DMS114 treated with DMSO at 0.1 percent for 48 hours (cell line): ENCODE measurements around the gene MYD88.

ENCODE experiments used
- DNase-seq: peaks from one replicate; lab custom pipeline; 2025; ENCODE audit not compliant: unreplicated experiment; lab: John Stamatoyannopoulos, UW

The MYD88 gene

GRCh38 chr3:38111696-38112377 is 26.6 kb upstream of the MYD88 start:
- no peak for DNase-seq

- DNase-seq: no peak
These were observed 26.1 kb upstream of the MYD88 start for GRCh38 chr3:38112378-38112761.

GRCh38 chr3:38114052-38114874 is 24.2 kb upstream of the MYD88 start:
- DNase-seq: no peak

- DNase-seq: no peak
These were observed 23.4 kb upstream of the MYD88 start for GRCh38 chr3:38114875-38115644.

- DNase-seq: no peak
These were observed 22.6 kb upstream of the MYD88 start for GRCh38 chr3:38115645-38116427.

GRCh38 chr3:38116471-38117162 is 21.8 kb upstream of the MYD88 start:
- no peak for DNase-seq

- DNase-seq: no peak
These were observed 21.2 kb upstream of the MYD88 start for GRCh38 chr3:38117163-38117716.

- no peak for DNase-seq
These were observed 20.6 kb upstream of the MYD88 start for GRCh38 chr3:38117748-38118420.

GRCh38 chr3:38118421-38119247 is 19.8 kb upstream of the MYD88 start:
- no peak for DNase-seq

GRCh38 chr3:38119248-38119544 is 19.3 kb upstream of the MYD88 start:
- no peak for DNase-seq

GRCh38 chr3:38119821-38120692 is 18.4 kb upstream of the MYD88 start:
- no peak for DNase-seq

- DNase-seq: no peak
These were observed 17.6 kb upstream of the MYD88 start for GRCh38 chr3:38120693-38121450.

GRCh38 chr3:38121451-38121831 is 17.0 kb upstream of the MYD88 start:
- no peak for DNase-seq

- no peak for DNase-seq
These were observed 16.5 kb upstream of the MYD88 start for GRCh38 chr3:38121832-38122461.

- no peak for DNase-seq
These were observed 15.7 kb upstream of the MYD88 start for GRCh38 chr3:38122712-38123290.

GRCh38 chr3:38124324-38125122 is 13.9 kb upstream of the MYD88 start:
- no peak for DNase-seq
